Muscle of leg (tissue), 11 donors: ENCODE measurements around the gene LSAMP. TPM values are rescaled to one million over a fixed set of nuclear protein-coding genes. Genes with fewer than 3 reads are reported as not detected.

ENCODE experiments used
- DNase-seq: peaks from one replicate; pipeline ENCODE4 v3.0.0; 2013
- H3K27ac ChIP-seq: one replicate; pipeline ENCODE4 v1.5.1; 2013; ENCODE audit warnings: mild to moderate bottlenecking, low read length, control low read depth
- H3K27me3 ChIP-seq: one replicate; pipeline ENCODE4 v1.6.1; 2013; ENCODE audit warnings: low read length; ENCODE audit not compliant: control insufficient read depth, insufficient read depth
- H3K36me3 ChIP-seq: one replicate; pipeline ENCODE4 v1.6.1; 2013; ENCODE audit warnings: low read length; ENCODE audit not compliant: control insufficient read depth, insufficient read depth
- H3K4me1 ChIP-seq: one replicate; pipeline ENCODE4 v1.6.1; 2013; ENCODE audit warnings: low read length; ENCODE audit not compliant: control insufficient read depth, insufficient read depth
- H3K4me3 ChIP-seq: one replicate; pipeline ENCODE4 v1.5.1; 2013; ENCODE audit warnings: low read length, control low read depth
- H3K9me3 ChIP-seq: replicated peaks from 2 replicates; pipeline ENCODE4 v1.6.1; 2013; ENCODE audit warnings: low read depth, low read length; ENCODE audit not compliant: control insufficient read depth
- WGBS: methylation state at CpG from one replicate; pipeline ENCODE4 v1.1.5; 2013; ENCODE audit warnings: missing lambda C conversion rate; ENCODE audit not compliant: insufficient coverage; 5-methylcytosine and 5-hydroxymethylcytosine counted together
- polyA plus RNA-seq, 8 donors: library from polyadenylated mRNA; unstranded; fragments of 120-200 nt; gene quantifications; one replicate each; pipeline versions ENCODE4 v1.2.1 to v1.2.3, GENCODE V29; 2013; ENCODE audit warnings: inconsistent platforms in 1 of 8, low replicate concordance in 1 of 8; ENCODE audit not compliant: insufficient read length in 8 of 8, insufficient read depth in 1 of 8
- total RNA-seq: library from RNA; stranded (reverse); fragments of 120-200 nt; gene quantifications from one replicate; pipeline ENCODE4 v1.2.4, GENCODE V29; 2013

LSAMP gene
- total and polyA plus RNA-seq, 9 donors, result 3.5 to 13.4 (median 6.3) TPM

GRCh38 chr3:115975353-115975752 is 469.9 kb downstream of the LSAMP start:
- Histone ChIP-seq H3K36me3 (no peaks in the 10 kb centered on the region), H3K9me3 (no peaks in the 10 kb centered on the region), H3K27me3 (no peaks in the 10 kb centered on the region), H3K4me3 (no peak overlapping the region), H3K4me1 (no peaks in the 10 kb centered on the region), H3K27ac (no peak overlapping the region)
- WGBS, result 89% methylated on average over 1 of the region's 3 CpGs
- no peak for DNase-seq

- Histone ChIP-seq H3K27me3 (no peaks in the 10 kb centered on the region), H3K4me1 (no peaks in the 10 kb centered on the region), H3K27ac (no peak overlapping the region), H3K9me3 (no peaks in the 10 kb centered on the region), H3K36me3 (no peaks in the 10 kb centered on the region), H3K4me3 (no peak overlapping the region)
- DNase-seq, result no peak
These were observed 470.3 kb downstream of the LSAMP start for GRCh38 chr3:115974940-115975339.

- no peaks in the 10 kb centered on the region for H3K27me3 ChIP-seq
- H3K4me1 ChIP-seq, result no peaks in the 10 kb centered on the region
- H3K9me3 ChIP-seq, result no peaks in the 10 kb centered on the region
- no peak overlapping the region for H3K4me3 ChIP-seq
- H3K27ac ChIP-seq, result no peak overlapping the region
- H3K36me3 ChIP-seq, result no peaks in the 10 kb centered on the region
- DNase-seq, result no peak
- WGBS, result no CpG with 5 or more reads among the region's 4 CpGs
These were observed 476.4 kb downstream of the LSAMP start for GRCh38 chr3:115968871-115969270.

- Histone ChIP-seq H3K36me3 (no peaks in the 10 kb centered on the region), H3K27me3 (no peaks in the 10 kb centered on the region), H3K27ac (no peak overlapping the region), H3K9me3 (no peaks in the 10 kb centered on the region), H3K4me1 (no peaks in the 10 kb centered on the region), H3K4me3 (no peak overlapping the region)
- WGBS, result 41% methylated on average over 2 of the region's 4 CpGs
- peak; percentile 32 for DNase-seq
These were observed 483.9 kb downstream of the LSAMP start for GRCh38 chr3:115961380-115961779.

- peak; percentile 9 for DNase-seq
- Histone ChIP-seq H3K27ac (no peak overlapping the region), H3K36me3 (no peaks in the 10 kb centered on the region), H3K9me3 (no peaks in the 10 kb centered on the region), H3K4me1 (no peaks in the 10 kb centered on the region), H3K27me3 (no peaks in the 10 kb centered on the region), H3K4me3 (no peak overlapping the region)
- 36% methylated on average over 2 of the region's 5 CpGs for WGBS
These were observed 484.5 kb downstream of the LSAMP start for GRCh38 chr3:115960799-115961198.

GRCh38 chr3:115958526-115958925 is 486.8 kb downstream of the LSAMP start:
- no peak for DNase-seq
- WGBS, result no CpG with 5 or more reads among the region's 5 CpGs

GRCh38 chr3:115947325-115947724 is 498.0 kb downstream of the LSAMP start:
- no CpG with 5 or more reads among the region's 2 CpGs for WGBS
- Histone ChIP-seq H3K4me1 (no peaks in the 10 kb centered on the region), H3K27ac (no peak overlapping the region), H3K9me3 (no peaks in the 10 kb centered on the region), H3K27me3 (no peaks in the 10 kb centered on the region), H3K36me3 (no peaks in the 10 kb centered on the region), H3K4me3 (no peak overlapping the region)
- no peak for DNase-seq

More at GRCh38 chr3:115958526-115958925, 486.8 kb downstream of the LSAMP start:
- Histone ChIP-seq H3K27ac (no peak overlapping the region), H3K27me3 (no peaks in the 10 kb centered on the region), H3K36me3 (no peaks in the 10 kb centered on the region), H3K4me1 (no peaks in the 10 kb centered on the region), H3K4me3 (no peak overlapping the region), H3K9me3 (no peaks in the 10 kb centered on the region)

- 67% methylated on average over 1 of the region's 3 CpGs for WGBS
These were observed 501.7 kb downstream of the LSAMP start for GRCh38 chr3:115943579-115943978.

GRCh38 chr3:115937054-115937453 is 508.2 kb downstream of the LSAMP start:
- H3K27me3 ChIP-seq, result no peaks in the 10 kb centered on the region
- WGBS, result no CpG with 5 or more reads among the region's 2 CpGs
- no peak overlapping the region for H3K4me3 ChIP-seq
- no peaks in the 10 kb centered on the region for H3K9me3 ChIP-seq
- no peak for DNase-seq
- H3K36me3 ChIP-seq, result no peaks in the 10 kb centered on the region
- no peak overlapping the region for H3K27ac ChIP-seq
- no peaks in the 10 kb centered on the region for H3K4me1 ChIP-seq

More at GRCh38 chr3:115943579-115943978, 501.7 kb downstream of the LSAMP start:
- Histone ChIP-seq H3K27ac (no peak overlapping the region), H3K36me3 (no peaks in the 10 kb centered on the region), H3K4me1 (no peaks in the 10 kb centered on the region), H3K9me3 (no peaks in the 10 kb centered on the region), H3K4me3 (no peak overlapping the region), H3K27me3 (no peaks in the 10 kb centered on the region)
- no peak for DNase-seq

GRCh38 chr3:115932807-115933206 is 512.5 kb downstream of the LSAMP start:
- no peaks in the 10 kb centered on the region for H3K27me3 ChIP-seq
- no peak overlapping the region for H3K27ac ChIP-seq
- no peaks in the 10 kb centered on the region for H3K9me3 ChIP-seq
- no peaks in the 10 kb centered on the region for H3K4me1 ChIP-seq
- no peak overlapping the region for H3K4me3 ChIP-seq
- 97% methylated on average over 7 of the region's 7 CpGs for WGBS
- DNase-seq, result no peak
- H3K36me3 ChIP-seq, result no peaks in the 10 kb centered on the region

- H3K4me3 ChIP-seq, result no peak overlapping the region
- H3K4me1 ChIP-seq, result no peaks in the 10 kb centered on the region
- no peaks in the 10 kb centered on the region for H3K9me3 ChIP-seq
- no peaks in the 10 kb centered on the region for H3K27me3 ChIP-seq
- no CpG with 5 or more reads among the region's 2 CpGs for WGBS
- DNase-seq, result no peak
- H3K27ac ChIP-seq, result no peak overlapping the region
- H3K36me3 ChIP-seq, result no peaks in the 10 kb centered on the region
These were observed 513.7 kb downstream of the LSAMP start for GRCh38 chr3:115931581-115931980.
